ENCODE measurements around the gene ADCYAP1R1. TPM values are rescaled to one million over a fixed set of nuclear protein-coding genes. Genes with fewer than 3 reads are reported as not detected.

The ADCYAP1R1 gene
- total and polyA plus RNA-seq, 12 donors, result 0.22 to 25.0 (median 1.5) TPM

DNA sequence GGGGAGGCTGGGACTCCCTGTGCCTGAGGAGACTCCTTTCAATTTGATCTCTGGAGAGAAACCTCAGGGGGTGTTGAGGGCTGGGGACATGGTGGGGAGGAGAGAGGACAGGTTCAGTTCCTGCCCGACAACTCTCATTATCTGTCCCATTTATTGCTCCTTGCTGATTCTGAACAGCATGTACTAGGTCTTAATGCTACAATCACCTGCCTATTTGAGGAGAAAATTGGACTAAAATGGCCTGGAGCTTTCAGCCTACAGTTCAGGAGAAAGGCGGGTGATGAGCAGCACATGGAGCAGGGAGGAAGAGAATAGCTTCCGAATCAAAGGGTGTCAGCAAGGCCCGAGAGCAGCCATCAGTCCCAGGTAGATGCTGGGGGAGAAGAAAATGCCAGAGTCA is 30.0 kb upstream of the ADCYAP1R1 start:
- Histone ChIP-seq H3K27me3 (no peaks in the 10 kb centered on the region), H3K4me1 (replicated peaks in 1 of 2) (no peaks in the 10 kb centered on the region), H3K4me3 (no peak overlapping the region), H3K27ac (peak overlapping the region in 1 of 5 donors; percentile 39), H3K36me3 (replicated peaks in 1 of 2) (no peaks in the 10 kb centered on the region), H3K9me3 (replicated peaks in 1 of 3) (no peaks in the 10 kb centered on the region)
- DNase-seq, result peak in 1 of 7 donors; percentile 61
- intact Hi-C loops (cut with DNase I), result loop anchor here in 1 of 2 donors (10.0 kb wide), 1 partner anchor 83 kb away; no protein-coding TSS in a partner anchor
- no peak for TF ChIP-seq POLR2A (IDR thresholded peaks at IDR 0.05)
- TF ChIP-seq, protein P1, sequence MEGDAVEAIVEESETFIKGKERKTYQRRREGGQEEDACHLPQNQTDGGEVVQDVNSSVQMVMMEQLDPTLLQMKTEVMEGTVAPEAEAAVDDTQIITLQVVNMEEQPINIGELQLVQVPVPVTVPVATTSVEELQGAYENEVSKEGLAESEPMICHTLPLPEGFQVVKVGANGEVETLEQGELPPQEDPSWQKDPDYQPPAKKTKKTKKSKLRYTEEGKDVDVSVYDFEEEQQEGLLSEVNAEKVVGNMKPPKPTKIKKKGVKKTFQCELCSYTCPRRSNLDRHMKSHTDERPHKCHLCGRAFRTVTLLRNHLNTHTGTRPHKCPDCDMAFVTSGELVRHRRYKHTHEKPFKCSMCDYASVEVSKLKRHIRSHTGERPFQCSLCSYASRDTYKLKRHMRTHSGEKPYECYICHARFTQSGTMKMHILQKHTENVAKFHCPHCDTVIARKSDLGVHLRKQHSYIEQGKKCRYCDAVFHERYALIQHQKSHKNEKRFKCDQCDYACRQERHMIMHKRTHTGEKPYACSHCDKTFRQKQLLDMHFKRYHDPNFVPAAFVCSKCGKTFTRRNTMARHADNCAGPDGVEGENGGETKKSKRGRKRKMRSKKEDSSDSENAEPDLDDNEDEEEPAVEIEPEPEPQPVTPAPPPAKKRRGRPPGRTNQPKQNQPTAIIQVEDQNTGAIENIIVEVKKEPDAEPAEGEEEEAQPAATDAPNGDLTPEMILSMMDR (IDR thresholded peaks at IDR 0.05), result no peak
- 86 to 94% (median 89%) methylated on average over 4 of the region's 4 CpGs for WGBS, 4 donors

DNA sequence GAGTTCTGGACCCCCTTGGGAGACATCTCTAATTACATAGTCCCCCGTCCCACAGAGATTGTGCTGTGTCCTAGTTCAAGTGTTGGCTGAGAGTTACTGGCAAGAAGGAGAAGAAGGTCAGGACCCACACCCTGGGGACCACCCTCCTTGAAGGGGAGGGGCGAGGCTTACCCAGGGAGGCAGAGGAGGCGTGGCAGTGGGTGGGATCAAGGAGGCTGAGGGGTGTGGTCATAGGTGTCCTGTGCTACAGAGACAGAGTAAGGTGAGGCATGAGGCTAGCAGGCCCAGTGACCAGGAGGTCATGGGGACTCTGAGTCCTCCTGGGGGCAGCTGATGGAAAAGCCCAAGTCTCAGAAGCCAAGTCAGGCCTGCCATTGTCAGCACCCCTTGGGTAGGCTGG is 29.4 kb upstream of the ADCYAP1R1 start:
- Histone ChIP-seq H3K27me3 (no peaks in the 10 kb centered on the region), H3K4me1 (replicated peaks in 1 of 2) (no peaks in the 10 kb centered on the region), H3K36me3 (replicated peaks in 1 of 2) (no peaks in the 10 kb centered on the region), H3K9me3 (replicated peaks in 1 of 3) (no peaks in the 10 kb centered on the region), H3K27ac (peak overlapping the region in 1 of 5 donors; percentile 39), H3K4me3 (no peak overlapping the region)
- intact Hi-C loops (cut with DNase I), result loop anchor here in 1 of 2 donors (10.0 kb wide), 1 partner anchor 82 kb away; no protein-coding TSS in a partner anchor
- TF ChIP-seq, protein P1 (IDR thresholded peaks at IDR 0.05), result no peak
- TF ChIP-seq POLR2A (IDR thresholded peaks at IDR 0.05), result no peak
- DNase-seq, result no peak
- 81 to 100% (median 90%) methylated on average over 2 to 3 of the region's 3 CpGs for WGBS, 4 donors

DNA sequence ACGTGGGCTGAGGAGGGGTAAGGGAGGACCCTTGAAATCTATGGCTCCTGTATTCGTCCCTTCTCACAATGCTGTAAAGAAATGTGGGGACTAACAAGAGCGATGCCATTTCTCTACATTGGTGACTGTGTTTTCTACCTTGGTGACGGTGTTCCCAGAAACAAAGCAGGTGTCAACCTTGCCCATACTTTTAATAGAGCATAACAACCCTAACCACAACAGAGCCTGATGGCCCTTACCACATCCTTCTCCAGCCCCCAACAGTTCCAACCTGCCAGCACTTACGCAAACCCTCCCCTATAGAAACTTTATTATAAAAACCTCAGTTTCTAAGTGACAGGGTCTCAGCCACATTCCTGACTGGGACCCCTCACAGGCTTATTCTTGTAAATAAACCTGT is 28.2 kb upstream of the ADCYAP1R1 start:
- peak overlapping the region in 1 of 5 donors; percentile 8 for H3K27ac ChIP-seq
- H3K27me3 ChIP-seq, result no peaks in the 10 kb centered on the region
- WGBS, 4 donors, result 90 to 96% (median 93%) methylated on average over 5 of the region's 5 CpGs
- no peaks in the 10 kb centered on the region for H3K9me3 ChIP-seq (replicated peaks in 1 of 3)
- no peaks in the 10 kb centered on the region for H3K4me1 ChIP-seq (replicated peaks in 1 of 2)
- no peaks in the 10 kb centered on the region for H3K36me3 ChIP-seq (replicated peaks in 1 of 2)
- H3K4me3 ChIP-seq, result no peak overlapping the region
- intact Hi-C loops (cut with DNase I), result loop anchor here in 1 of 2 donors (10.0 kb wide), 1 partner anchor 81 kb away; no protein-coding TSS in a partner anchor
- no peak for TF ChIP-seq POLR2A (IDR thresholded peaks at IDR 0.05)
- TF ChIP-seq, protein P1 (IDR thresholded peaks at IDR 0.05), result no peak
- no peak for DNase-seq

DNA sequence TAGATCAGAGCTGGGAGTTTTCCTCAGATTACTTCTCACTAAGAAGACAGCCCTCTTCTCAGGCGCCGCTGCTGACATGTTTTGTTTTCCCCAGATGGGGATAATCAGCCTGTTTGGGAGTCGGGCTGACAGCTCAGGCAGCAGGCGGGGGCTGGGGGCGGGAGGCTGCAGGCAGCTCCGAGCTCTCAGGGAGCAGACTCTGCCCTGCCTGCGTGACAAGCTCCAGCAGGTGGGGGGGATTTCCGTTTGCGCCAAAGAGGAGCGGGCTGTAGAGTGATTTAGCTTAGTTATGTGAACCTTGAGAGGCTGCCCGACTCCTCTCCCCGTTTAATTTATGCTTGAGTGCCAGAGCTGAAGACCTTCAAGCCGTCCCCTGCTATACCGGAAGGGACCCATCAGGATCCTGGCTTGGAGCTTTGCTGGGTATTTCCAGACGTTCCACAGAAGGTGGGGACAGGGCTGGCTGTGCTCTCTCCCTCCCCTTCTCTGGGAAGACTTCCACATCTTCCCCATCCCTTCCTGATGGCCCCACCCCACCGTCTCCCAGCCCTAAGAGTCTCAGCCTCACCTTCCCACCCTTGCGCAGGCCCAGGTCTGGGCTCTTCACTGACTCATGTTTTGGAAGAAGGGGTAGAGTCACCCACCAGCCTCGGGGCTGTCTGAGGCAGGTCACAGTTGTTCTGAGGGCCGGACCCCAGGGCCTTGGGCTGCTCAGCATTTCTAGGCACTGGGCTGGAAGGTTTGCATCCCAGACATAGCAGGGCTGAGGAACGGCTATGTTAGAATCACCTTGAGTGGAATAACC is 24.7 kb upstream of the ADCYAP1R1 start:
- WGBS, 4 donors, result 31 to 56% (median 45%) methylated on average over 8 to 20 of the region's 20 CpGs
- intact Hi-C loops (cut with DNase I), result loop anchor here in 1 of 2 donors (10.0 kb wide), 1 partner anchor 77 kb away; no protein-coding TSS in a partner anchor
- DNase-seq, result peak in 3 of 7 donors; percentile 14 to 71 (median 34)
- TF ChIP-seq, protein P1 (IDR thresholded peaks at IDR 0.05), result no peak
- no peak for TF ChIP-seq POLR2A (IDR thresholded peaks at IDR 0.05)
- Histone ChIP-seq H3K9me3 (replicated peaks in 1 of 3) (no peaks in the 10 kb centered on the region), H3K27me3 (no peaks in the 10 kb centered on the region), H3K27ac (peak overlapping the region in 2 of 5 donors; percentile 22 to 54), H3K4me1 (replicated peaks in 1 of 2) (no peaks in the 10 kb centered on the region), H3K4me3 (no peak overlapping the region), H3K36me3 (replicated peaks in 1 of 2) (no peaks in the 10 kb centered on the region)

Data from adrenal gland (tissue), 12 donors.